ENCODE measurements around the gene CARTPT. TPM values are rescaled to one million over a fixed set of nuclear protein-coding genes. Genes with fewer than 3 reads are reported as not detected.

CARTPT gene
- total and polyA plus RNA-seq, 4 experiments from 2014 or later, result not detected

DNA sequence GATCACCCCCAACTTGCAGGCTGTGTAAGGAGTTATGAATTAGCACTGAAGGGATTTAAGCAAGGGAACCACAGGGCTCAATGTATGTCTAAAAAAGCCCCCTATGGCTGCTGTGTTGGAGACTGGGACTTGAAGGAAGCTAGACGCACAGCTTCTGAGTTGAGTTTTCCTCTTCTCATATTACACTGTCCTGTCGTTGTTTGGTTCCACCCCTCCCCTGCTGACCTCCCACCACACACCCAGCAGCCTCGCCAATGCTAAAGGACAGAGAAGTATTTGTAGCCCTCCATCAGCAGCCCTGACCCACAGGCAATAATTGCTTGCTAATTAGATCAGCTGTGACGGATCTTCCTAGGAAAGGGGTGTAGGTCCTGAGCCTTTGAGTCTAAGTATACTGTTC is 15.1 kb upstream of the CARTPT start:
- Histone ChIP-seq H3K9me3 (ENCODE audit: control insufficient read depth in 1 of 2, low read length in 2 of 2) (no peaks in the 10 kb centered on the region), H3K27ac (ENCODE audit: low read depth, low read length) (no peak overlapping the region), H3K36me3 (ENCODE audit: insufficient read depth, low read length) (no peaks in the 10 kb centered on the region), H3K27me3 (ENCODE audit: insufficient read depth, low read length) (no peaks in the 10 kb centered on the region), H3K4me3 (ENCODE audit: low read length in 2 of 2) (no peak overlapping the region), H3K4me1 (ENCODE audit: insufficient read depth, low read length) (no peaks in the 10 kb centered on the region)
- Mint-ChIP-seq H3K27me3 (peaks cover 5 to 8% of the 10 kb centered on the region in 2 donors), H3K27ac (peak overlapping the region in 1 of 7 donors; percentile 71), H3K36me3 (no peaks in the 10 kb centered on the region), H3K9me3 (no peaks in the 10 kb centered on the region), H3K4me3 (no peak overlapping the region), H3K4me1 (peaks cover 0 to 1% (median 0%) of the 10 kb centered on the region in 4 donors)
- ChIA-PET CTCF (ENCODE audit: partially characterized antibody) (interaction anchor here (0.7 kb wide), 1 partner anchor 155 kb away, joined by 3 read pairs; no protein-coding TSS in a partner anchor), POLR2A (ENCODE audit: partially characterized antibody) (no interaction called here)
- no peak for DNase-seq
- intact Hi-C loops (cut with micrococcal nuclease), result no loop called here

GRCh38 chr5:71705421-71705820 is 13.7 kb upstream of the CARTPT start:
- Histone ChIP-seq H3K9me3 (ENCODE audit: control insufficient read depth in 1 of 2, low read length in 2 of 2) (no peaks in the 10 kb centered on the region), H3K27me3 (ENCODE audit: insufficient read depth, low read length) (no peaks in the 10 kb centered on the region), H3K36me3 (ENCODE audit: insufficient read depth, low read length) (no peaks in the 10 kb centered on the region), H3K4me3 (ENCODE audit: low read length in 2 of 2) (no peak overlapping the region), H3K27ac (ENCODE audit: low read depth, low read length) (no peak overlapping the region), H3K4me1 (ENCODE audit: insufficient read depth, low read length) (no peaks in the 10 kb centered on the region)
- peaks cover 7 to 13% of the 10 kb centered on the region in 2 donors for H3K27me3 Mint-ChIP-seq
- intact Hi-C loops (cut with micrococcal nuclease), result no loop called here
- ChIA-PET POLR2A (ENCODE audit: partially characterized antibody) (no interaction called here), CTCF (ENCODE audit: partially characterized antibody) (no interaction called here)
- H3K27ac Mint-ChIP-seq, result no peak overlapping the region
- no peaks in the 10 kb centered on the region for H3K36me3 Mint-ChIP-seq
- no peak overlapping the region for H3K4me3 Mint-ChIP-seq
- no peaks in the 10 kb centered on the region for H3K4me1 Mint-ChIP-seq
- no peak for DNase-seq
- H3K9me3 Mint-ChIP-seq, result no peaks in the 10 kb centered on the region

DNA sequence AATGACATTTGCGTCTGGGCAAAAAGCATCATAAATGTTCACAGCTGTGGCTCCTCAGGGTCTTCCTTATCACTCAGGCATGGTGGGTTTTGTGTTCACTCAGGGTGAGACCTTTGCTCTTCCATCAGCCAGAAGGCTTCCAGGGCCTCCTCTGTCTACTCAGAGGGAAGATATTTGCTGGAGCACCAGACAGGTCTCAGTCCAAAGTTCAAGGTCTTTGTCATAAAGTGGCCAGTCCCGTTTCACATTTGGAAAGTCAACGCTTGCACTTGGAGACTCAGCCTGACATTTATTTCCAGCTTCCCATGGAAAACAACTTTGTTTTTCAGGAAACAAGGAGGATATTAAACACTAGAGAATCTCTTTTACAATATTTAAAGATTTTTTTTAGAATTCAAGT is 12.2 kb upstream of the CARTPT start:
- intact Hi-C loops (cut with micrococcal nuclease), result no loop called here
- H3K27ac Mint-ChIP-seq, result no peak overlapping the region
- peaks cover 0 to 2% (median 0%) of the 10 kb centered on the region in 8 donors for H3K9me3 Mint-ChIP-seq
- no peak overlapping the region for H3K4me3 Mint-ChIP-seq
- no peak overlapping the region for H3K4me3 ChIP-seq (ENCODE audit: low read length in 2 of 2)
- DNase-seq, result no peak
- H3K4me1 Mint-ChIP-seq, result no peaks in the 10 kb centered on the region
- no peaks in the 10 kb centered on the region for H3K27me3 ChIP-seq (ENCODE audit: insufficient read depth, low read length)
- CTCF ChIA-PET (ENCODE audit: partially characterized antibody), result no interaction called here
- POLR2A ChIA-PET (ENCODE audit: partially characterized antibody), result no interaction called here
- H3K36me3 ChIP-seq (ENCODE audit: insufficient read depth, low read length), result no peaks in the 10 kb centered on the region
- no peak overlapping the region for H3K27ac ChIP-seq (ENCODE audit: low read depth, low read length)
- peaks cover 7 to 13% of the 10 kb centered on the region in 2 donors for H3K27me3 Mint-ChIP-seq
- H3K9me3 ChIP-seq (ENCODE audit: control insufficient read depth in 1 of 2, low read length in 2 of 2), result no peaks in the 10 kb centered on the region
- H3K36me3 Mint-ChIP-seq, result no peaks in the 10 kb centered on the region
- H3K4me1 ChIP-seq (ENCODE audit: insufficient read depth, low read length), result no peaks in the 10 kb centered on the region

DNA sequence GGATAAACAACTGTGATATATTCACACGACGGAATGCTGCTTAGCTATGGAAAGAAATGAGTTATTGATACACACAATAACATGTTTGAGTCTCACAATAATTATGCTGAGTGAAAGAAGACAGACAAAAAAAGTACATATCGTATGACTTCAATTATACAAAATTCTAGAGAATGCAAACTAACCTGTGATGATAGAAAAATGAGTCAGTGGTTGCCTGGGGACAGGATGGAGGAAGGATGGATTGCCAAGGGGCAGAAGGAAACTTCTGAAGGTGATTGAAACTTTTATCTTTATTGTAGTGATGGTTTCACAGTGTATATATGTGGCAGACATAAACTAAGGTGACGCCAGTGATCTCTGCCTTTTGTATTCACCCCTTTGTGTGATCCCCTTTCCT is 7.5 kb upstream of the CARTPT start:
- intact Hi-C loops (cut with micrococcal nuclease), result no loop called here
- Histone ChIP-seq H3K36me3 (ENCODE audit: insufficient read depth, low read length) (no peaks in the 10 kb centered on the region), H3K27ac (ENCODE audit: low read depth, low read length) (no peak overlapping the region), H3K4me3 (ENCODE audit: low read length in 2 of 2) (no peak overlapping the region), H3K9me3 (ENCODE audit: control insufficient read depth in 1 of 2, low read length in 2 of 2) (no peaks in the 10 kb centered on the region), H3K27me3 (ENCODE audit: insufficient read depth, low read length) (no peaks in the 10 kb centered on the region), H3K4me1 (ENCODE audit: insufficient read depth, low read length) (no peaks in the 10 kb centered on the region)
- no peaks in the 10 kb centered on the region for H3K4me1 Mint-ChIP-seq
- H3K36me3 Mint-ChIP-seq, result no peaks in the 10 kb centered on the region
- CTCF ChIA-PET (ENCODE audit: partially characterized antibody), result no interaction called here
- no peak overlapping the region for H3K4me3 Mint-ChIP-seq
- peaks cover 0 to 5% (median 2%) of the 10 kb centered on the region in 8 donors for H3K9me3 Mint-ChIP-seq
- peaks cover 22 to 27% of the 10 kb centered on the region in 2 donors for H3K27me3 Mint-ChIP-seq
- no peak overlapping the region for H3K27ac Mint-ChIP-seq
- POLR2A ChIA-PET (ENCODE audit: partially characterized antibody), result no interaction called here
- DNase-seq, result no peak

GRCh38 chr5:71714911-71715310 is 4.2 kb upstream of the CARTPT start:
- H3K27me3 ChIP-seq (ENCODE audit: insufficient read depth, low read length), result peaks cover 6% of the 10 kb centered on the region
- H3K4me1 Mint-ChIP-seq, result peaks cover 0 to 8% (median 0%) of the 10 kb centered on the region in 4 donors
- ChIA-PET CTCF (ENCODE audit: partially characterized antibody) (no interaction called here), POLR2A (ENCODE audit: partially characterized antibody) (no interaction called here)
- peaks cover 0 to 6% (median 3%) of the 10 kb centered on the region in 8 donors for H3K9me3 Mint-ChIP-seq
- intact Hi-C loops (cut with micrococcal nuclease), result no loop called here
- no peak overlapping the region for H3K4me3 Mint-ChIP-seq
- no peak overlapping the region for H3K27ac ChIP-seq (ENCODE audit: low read depth, low read length)
- no peaks in the 10 kb centered on the region for H3K36me3 ChIP-seq (ENCODE audit: insufficient read depth, low read length)
- DNase-seq, result no peak
- H3K27me3 Mint-ChIP-seq, result peaks cover 39 to 45% of the 10 kb centered on the region in 2 donors
- no peak overlapping the region for H3K27ac Mint-ChIP-seq
- H3K36me3 Mint-ChIP-seq, result no peaks in the 10 kb centered on the region
- H3K4me1 ChIP-seq (ENCODE audit: insufficient read depth, low read length), result no peaks in the 10 kb centered on the region
- H3K9me3 ChIP-seq (ENCODE audit: control insufficient read depth in 1 of 2, low read length in 2 of 2), result no peaks in the 10 kb centered on the region
- H3K4me3 ChIP-seq (ENCODE audit: low read length in 2 of 2), result no peak overlapping the region

DNA sequence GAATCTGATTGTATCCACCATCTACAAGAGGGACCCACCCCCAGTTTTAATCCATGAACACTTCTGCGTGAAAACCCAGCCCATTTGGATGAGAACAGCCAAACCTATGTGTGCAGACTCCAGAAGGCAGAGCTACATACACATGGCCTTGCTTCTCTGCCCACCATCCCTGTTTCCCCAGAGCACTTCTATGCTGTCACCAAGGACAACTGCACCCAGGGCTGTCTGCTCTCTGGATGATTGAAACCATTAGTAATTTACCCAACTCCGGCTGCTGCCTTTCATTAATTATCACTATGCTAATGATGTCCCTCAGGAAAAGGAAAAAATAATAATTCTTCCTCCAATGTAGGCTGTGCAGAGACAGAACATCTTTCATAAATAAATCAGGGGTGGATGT is 8.9 kb downstream of the CARTPT start:
- H3K27ac Mint-ChIP-seq, result no peak overlapping the region
- intact Hi-C loops (cut with micrococcal nuclease), result no loop called here
- H3K9me3 ChIP-seq (ENCODE audit: control insufficient read depth in 1 of 2, low read length in 2 of 2), result no peaks in the 10 kb centered on the region
- POLR2A ChIA-PET (ENCODE audit: partially characterized antibody), result no interaction called here
- no peak overlapping the region for H3K4me3 Mint-ChIP-seq
- no peaks in the 10 kb centered on the region for H3K36me3 ChIP-seq (ENCODE audit: insufficient read depth, low read length)
- no peak overlapping the region for H3K4me3 ChIP-seq (ENCODE audit: low read length in 2 of 2)
- no peaks in the 10 kb centered on the region for H3K36me3 Mint-ChIP-seq
- peaks cover 10 to 16% of the 10 kb centered on the region in 2 donors for H3K27me3 Mint-ChIP-seq
- no peaks in the 10 kb centered on the region for H3K4me1 ChIP-seq (ENCODE audit: insufficient read depth, low read length)
- no peaks in the 10 kb centered on the region for H3K4me1 Mint-ChIP-seq
- no peaks in the 10 kb centered on the region for H3K9me3 Mint-ChIP-seq
- no peaks in the 10 kb centered on the region for H3K27me3 ChIP-seq (ENCODE audit: insufficient read depth, low read length)
- DNase-seq, result no peak
- CTCF ChIA-PET (ENCODE audit: partially characterized antibody), result no interaction called here
- H3K27ac ChIP-seq (ENCODE audit: low read depth, low read length), result no peak overlapping the region

- no peak for DNase-seq
- peaks cover 9 to 12% of the 10 kb centered on the region in 2 donors for H3K27me3 Mint-ChIP-seq
- H3K36me3 Mint-ChIP-seq, result no peaks in the 10 kb centered on the region
- ChIA-PET POLR2A (ENCODE audit: partially characterized antibody) (no interaction called here), CTCF (ENCODE audit: partially characterized antibody) (no interaction called here)
- intact Hi-C loops (cut with micrococcal nuclease), result no loop called here
- no peak overlapping the region for H3K27ac ChIP-seq (ENCODE audit: low read depth, low read length)
- no peak overlapping the region for H3K27ac Mint-ChIP-seq
- H3K36me3 ChIP-seq (ENCODE audit: insufficient read depth, low read length), result no peaks in the 10 kb centered on the region
- no peaks in the 10 kb centered on the region for H3K4me1 ChIP-seq (ENCODE audit: insufficient read depth, low read length)
- no peaks in the 10 kb centered on the region for H3K4me1 Mint-ChIP-seq
- H3K27me3 ChIP-seq (ENCODE audit: insufficient read depth, low read length), result no peaks in the 10 kb centered on the region
- H3K9me3 Mint-ChIP-seq, result no peaks in the 10 kb centered on the region
- no peak overlapping the region for H3K4me3 Mint-ChIP-seq
- H3K9me3 ChIP-seq (ENCODE audit: control insufficient read depth in 1 of 2, low read length in 2 of 2), result no peaks in the 10 kb centered on the region
- no peak overlapping the region for H3K4me3 ChIP-seq (ENCODE audit: low read length in 2 of 2)
These were observed 11.9 kb downstream of the CARTPT start for GRCh38 chr5:71731015-71731414.

- Histone ChIP-seq H3K36me3 (ENCODE audit: insufficient read depth, low read length) (no peaks in the 10 kb centered on the region), H3K27me3 (ENCODE audit: insufficient read depth, low read length) (no peaks in the 10 kb centered on the region), H3K4me1 (ENCODE audit: insufficient read depth, low read length) (no peaks in the 10 kb centered on the region), H3K9me3 (ENCODE audit: control insufficient read depth in 1 of 2, low read length in 2 of 2) (no peaks in the 10 kb centered on the region), H3K27ac (ENCODE audit: low read depth, low read length) (no peak overlapping the region), H3K4me3 (ENCODE audit: low read length in 2 of 2) (no peak overlapping the region)
- H3K27me3 Mint-ChIP-seq, result peaks cover 9 to 12% of the 10 kb centered on the region in 2 donors
- no peaks in the 10 kb centered on the region for H3K4me1 Mint-ChIP-seq
- H3K36me3 Mint-ChIP-seq, result no peaks in the 10 kb centered on the region
- CTCF ChIA-PET (ENCODE audit: partially characterized antibody), result no interaction called here
- POLR2A ChIA-PET (ENCODE audit: partially characterized antibody), result no interaction called here
- peaks cover 0 to 3% (median 0%) of the 10 kb centered on the region in 8 donors for H3K9me3 Mint-ChIP-seq
- intact Hi-C loops (cut with micrococcal nuclease), result no loop called here
- H3K27ac Mint-ChIP-seq, result no peak overlapping the region
- no peak for DNase-seq
- H3K4me3 Mint-ChIP-seq, result no peak overlapping the region
These were observed 12.9 kb downstream of the CARTPT start for GRCh38 chr5:71732011-71732410.

Measured in CD4-positive, alpha-beta memory T cell (primary cell).